ENCODE measurements around the gene ELAVL1.

- TF ChIP-seq CTCF (IDR thresholded peaks at IDR 0.05) (no peak), EZH2 (IDR thresholded peaks at IDR 0.05) (no peak)
Observed at GRCh38 chr19:7969555-7969939, 35.9 kb downstream of the ELAVL1 start.

All from neural progenitor cell (in vitro differentiated cells).